ENCODE results near the gene ERBB3.
"Not testable (repeated sequence)": the region's sequence is repeated elsewhere in the genome, so short reads cannot be mapped to it uniquely, and the experiment has no call there.

Gene ERBB3

DNA sequence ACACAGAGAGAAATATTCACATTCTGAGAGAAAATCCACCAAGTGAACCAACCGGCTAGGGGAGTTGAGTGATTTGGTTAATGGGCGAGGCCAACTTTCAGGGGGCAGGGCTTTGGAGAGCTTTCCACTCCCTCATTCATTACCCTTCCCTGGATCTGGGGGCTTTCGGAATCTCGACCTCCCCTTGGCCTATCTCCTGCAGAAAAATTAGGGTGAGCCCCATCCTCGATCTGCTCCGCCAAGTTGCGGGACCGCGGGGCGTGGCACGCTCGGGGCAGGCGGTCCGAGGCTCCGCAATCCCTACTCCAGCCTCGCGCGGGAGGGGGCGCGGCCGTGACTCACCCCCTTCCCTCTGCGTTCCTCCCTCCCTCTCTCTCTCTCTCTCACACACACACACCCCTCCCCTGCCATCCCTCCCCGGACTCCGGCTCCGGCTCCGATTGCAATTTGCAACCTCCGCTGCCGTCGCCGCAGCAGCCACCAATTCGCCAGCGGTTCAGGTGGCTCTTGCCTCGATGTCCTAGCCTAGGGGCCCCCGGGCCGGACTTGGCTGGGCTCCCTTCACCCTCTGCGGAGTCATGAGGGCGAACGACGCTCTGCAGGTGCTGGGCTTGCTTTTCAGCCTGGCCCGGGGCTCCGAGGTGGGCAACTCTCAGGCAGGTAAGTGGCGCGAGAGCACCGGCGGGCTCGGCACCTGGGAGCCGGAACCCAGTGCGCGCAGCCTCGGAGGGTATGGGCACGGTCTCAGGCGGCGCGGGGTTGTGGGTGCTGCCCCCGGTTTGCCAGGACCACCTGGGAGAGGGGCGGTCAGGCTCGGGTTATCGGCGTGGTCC is at the start of gene ERBB3:
TSS of gene ERBB3 (plus strand) at position 443 of the 833 bp plus-strand sequence. CDS start at position 579, 136 bp downstream.
- DNase-seq = peak; percentile 69

DNA sequence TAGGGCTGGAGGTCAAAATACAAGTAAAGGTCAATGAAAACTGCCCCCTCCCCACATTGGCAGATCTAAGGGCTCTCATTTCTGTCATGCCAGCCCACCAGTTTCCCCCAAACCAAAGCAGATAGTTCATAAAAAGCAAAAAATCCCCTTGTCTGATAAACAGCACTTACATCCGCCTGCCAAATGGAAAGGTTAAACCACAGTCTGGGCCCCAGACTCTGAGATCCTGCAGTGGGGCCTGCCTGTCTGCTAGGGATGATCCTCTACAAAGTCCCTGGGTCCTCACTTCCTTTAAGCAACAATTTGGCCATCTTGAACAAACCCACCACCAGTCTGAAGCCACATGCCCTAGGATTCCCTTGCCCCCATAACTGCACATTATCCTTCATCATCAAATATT is 48.0 kb upstream of the ERBB3 start:
- no peak for DNase-seq

DNA sequence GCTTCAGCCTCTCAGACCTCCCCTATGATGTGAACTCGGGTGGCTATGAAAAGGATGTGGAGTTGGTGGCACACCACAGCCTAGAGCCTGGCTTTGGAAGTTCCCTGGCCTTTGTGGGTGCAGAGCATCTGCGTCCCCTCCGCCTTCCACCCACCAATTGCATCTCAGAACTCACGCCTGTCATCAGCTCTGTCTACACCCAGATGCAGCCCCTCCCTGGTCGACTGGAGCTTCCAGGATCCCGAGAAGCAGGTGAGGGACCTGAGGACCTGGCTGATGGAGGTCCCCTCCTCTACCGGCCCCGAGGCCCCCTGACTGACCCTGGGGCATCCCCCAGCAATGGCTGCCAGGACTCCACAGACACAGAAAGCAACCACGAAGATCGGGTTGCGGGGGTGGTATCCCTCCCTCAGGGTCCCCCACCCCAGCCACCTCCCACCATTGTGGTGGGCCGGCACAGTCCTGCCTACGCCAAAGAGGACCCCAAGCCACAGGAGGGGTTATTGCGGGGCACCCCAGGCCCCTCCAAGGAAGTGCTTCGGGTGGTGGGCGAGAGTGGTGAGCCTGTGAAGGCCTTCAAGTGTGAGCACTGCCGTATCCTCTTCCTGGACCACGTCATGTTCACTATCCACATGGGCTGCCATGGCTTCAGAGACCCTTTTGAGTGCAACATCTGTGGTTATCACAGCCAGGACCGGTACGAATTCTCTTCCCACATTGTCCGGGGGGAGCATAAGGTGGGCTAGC is 45.2 kb upstream of the ERBB3 start:
- no peak for DNase-seq

DNA sequence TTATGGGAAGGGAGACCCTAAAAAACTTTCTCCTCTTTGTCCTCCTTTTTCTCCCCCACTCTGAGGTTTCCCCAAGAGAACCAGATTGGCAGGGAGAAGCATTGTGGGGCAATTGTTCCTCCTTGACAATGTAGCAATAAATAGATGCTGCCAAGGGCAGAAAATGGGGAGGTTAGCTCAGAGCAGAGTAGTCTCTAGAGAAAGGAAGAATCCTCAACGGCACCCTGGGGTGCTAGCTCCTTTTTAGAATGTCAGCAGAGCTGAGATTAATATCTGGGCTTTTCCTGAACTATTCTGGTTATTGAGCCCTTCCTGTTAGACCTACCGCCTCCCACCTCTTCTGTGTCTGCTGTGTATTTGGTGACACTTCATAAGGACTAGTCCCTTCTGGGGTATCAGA is 42.8 kb upstream of the ERBB3 start:
- DNase-seq = no peak

DNA sequence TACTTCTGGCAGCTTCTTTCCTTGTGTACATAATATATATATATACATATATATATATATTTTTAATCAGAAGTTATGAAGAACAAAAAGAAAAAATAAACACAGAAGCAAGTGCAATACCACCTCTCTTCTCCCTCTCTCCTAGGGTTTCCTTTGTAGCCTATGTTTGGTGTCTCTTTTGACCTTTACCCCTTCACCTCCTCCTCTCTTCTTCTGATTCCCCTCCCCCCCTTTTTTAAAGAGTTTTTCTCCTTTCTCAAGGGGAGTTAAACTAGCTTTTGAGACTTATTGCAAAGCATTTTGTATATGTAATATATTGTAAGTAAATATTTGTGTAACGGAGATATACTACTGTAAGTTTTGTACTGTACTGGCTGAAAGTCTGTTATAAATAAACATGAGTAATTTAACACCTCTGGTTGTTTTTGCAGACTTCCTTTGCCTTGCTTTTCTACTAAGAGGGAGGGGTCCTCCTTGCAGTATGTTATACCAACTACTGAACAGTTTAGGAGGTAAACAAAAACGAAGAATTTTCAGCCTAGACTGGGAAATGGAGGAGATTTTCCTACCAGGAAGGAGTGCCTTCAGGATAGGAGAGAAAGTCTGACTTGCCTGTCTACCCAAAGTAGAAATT is 41.8 kb upstream of the ERBB3 start:
- no peak for DNase-seq

DNA sequence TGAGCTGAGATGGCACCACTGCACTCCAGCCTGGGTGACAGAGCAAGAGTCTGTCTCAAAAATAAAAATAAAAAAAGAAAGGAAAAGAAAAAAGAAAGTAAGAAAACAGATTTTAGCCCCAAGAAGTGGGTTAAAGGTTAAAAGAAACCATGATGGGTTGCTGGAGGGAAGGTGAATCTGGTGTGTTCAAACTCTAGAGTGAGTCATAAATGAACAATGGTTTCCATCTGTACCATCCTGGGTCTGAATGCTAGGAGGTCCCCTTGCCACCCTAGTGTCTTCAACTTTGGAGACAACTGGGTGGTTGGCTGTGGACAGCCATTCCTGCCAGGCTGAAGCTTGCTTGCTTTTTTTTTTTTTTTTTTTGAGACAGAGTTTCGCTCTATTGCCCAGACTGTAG is 39.8 kb upstream of the ERBB3 start:
- DNase-seq = no peak

DNA sequence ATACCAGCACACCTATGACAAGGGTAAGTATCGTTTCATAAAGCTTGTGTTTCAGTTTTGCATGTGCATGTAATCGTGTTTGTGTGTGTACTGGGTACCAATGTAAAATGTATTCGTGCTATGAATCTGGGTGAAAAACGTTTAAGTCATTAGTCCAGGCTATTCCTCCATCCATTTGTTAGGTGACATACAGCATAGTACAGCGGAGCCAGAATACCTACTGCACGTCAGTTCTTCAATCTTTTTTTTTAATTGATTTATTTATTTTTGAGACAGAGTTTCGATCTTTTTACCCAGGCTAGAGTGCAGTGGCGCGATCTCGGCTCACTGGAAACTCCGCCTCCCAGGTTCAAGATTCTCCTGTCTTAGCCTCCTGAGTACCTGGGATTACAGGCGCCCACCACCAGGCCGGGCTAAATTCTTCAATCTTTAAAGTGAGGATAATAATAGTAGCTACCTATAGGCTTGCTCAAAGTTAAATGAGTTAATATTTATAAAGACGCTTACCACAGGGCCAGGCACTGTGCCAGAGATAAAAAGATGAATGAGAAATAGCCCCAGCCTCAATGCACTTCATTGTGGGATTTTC is 38.9 kb upstream of the ERBB3 start:
- no peak for DNase-seq

DNA sequence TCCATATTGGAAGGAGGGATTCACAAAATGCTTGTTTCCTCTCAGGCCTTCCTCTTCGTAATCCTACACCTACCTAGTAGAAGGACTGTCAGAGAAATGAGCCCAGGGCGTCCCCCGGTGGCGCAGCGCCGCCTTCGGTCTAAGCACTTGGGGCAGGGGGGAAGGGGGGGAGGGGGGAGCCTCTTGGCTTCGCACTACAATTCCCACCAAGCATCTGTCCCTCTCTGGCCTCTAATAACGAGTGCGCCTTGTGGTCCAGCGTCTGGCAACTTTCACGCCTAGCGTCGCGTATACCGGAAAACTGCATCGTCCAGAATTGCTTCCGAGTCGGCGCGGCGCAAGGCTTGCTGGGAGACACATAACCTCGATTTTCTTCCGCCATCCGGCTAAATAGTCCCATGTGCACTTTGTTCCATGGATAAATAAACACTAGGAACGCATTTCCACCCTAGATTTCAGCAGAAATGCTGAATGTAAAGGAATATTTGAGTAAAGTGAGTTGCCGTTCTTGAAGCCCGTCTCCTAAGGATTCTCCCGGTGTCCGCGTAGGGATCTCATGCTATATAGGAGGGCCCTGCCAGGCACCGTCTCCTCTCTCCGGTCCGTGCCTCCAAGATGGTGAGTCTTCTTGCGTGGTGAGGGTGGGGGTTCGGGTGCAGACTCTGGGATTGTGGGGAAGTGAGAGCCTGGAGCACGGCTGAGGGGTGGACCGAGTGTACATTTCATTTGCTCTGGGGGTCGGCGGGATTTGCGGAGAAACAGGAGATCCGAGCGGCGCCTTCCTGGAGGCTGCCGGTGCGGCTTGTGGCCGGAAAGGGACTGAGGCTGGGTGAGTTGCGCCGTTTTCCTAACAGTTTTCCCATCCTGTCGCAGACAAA is 38.2 kb upstream of the ERBB3 start, which contains the start of gene RPS26:
TSS of gene RPS26 (plus strand) at position 367 of the 878 bp plus-strand sequence. CDS start at position 616, 249 bp downstream.
- peak; percentile 89 for DNase-seq

DNA sequence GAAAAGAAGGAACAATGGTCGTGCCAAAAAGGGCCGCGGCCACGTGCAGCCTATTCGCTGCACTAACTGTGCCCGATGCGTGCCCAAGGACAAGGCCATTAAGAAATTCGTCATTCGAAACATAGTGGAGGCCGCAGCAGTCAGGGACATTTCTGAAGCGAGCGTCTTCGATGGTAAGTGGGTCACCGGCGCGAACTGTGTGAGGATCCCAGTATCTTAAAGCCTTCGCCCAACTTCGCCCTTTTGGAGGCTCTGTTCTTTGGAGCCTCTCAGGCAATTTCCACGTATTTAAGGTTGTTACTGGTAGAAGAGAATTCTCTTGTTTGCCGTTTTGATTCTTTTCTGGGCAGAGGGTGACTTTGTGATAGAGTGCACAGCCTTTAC is 37.5 kb upstream of the ERBB3 start:
- DNase-seq = not testable (repeated sequence)

DNA sequence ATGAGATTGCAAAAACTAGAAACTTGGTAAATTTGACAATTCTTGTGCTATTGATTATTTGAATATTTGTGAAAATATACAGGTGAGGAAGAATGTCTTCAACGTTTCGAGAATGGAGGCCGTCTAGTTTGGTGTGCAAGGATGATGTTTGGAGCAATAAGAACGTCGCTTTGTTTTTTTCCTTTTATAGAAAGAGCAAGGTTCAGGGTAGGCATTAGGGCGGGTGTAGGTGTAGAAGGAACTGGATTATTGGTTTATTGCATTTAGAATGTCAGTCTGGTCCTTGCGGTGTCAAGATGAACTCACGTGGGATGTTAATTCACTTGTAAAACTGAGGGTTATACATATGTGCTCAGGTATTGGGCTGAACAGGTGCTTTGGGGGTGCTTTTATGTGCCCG is 37.1 kb upstream of the ERBB3 start:
- DNase-seq = no peak

DNA sequence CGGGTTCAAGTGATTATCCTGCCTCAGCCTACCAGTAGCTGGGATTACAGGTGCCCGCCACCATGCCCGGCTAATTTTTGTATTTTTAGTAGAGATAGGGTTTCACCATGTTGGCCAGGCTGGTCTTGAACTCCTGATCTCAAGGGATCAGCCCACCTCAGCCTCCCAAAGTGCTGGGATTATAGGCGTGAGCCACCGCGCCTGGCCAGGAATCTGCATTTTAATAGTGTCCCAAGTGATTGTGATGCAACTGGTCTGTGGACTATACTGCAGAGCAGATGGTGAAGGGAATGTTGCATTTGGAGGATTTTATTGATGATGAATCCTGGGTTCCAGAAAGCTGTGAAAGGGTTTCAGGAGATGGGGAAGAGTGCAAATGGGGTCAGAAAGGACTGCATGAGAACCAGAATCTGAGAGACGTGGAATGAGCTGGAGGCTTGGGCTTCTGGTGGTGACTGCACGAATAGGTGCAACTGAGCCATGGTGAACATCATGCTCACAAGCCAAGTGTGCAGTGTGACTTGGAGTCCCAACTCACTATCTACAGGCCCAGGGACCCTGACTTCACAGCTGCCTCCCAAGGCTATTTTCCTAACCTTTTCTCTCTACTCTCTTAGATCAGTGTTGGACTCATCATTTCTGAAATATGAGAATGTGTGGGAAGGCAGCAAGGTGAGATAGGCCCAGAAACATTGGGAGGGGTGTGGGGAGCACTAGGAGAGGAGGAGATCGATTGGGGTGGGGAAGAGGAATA is 33.8 kb upstream of the ERBB3 start:
- no peak for DNase-seq

DNA sequence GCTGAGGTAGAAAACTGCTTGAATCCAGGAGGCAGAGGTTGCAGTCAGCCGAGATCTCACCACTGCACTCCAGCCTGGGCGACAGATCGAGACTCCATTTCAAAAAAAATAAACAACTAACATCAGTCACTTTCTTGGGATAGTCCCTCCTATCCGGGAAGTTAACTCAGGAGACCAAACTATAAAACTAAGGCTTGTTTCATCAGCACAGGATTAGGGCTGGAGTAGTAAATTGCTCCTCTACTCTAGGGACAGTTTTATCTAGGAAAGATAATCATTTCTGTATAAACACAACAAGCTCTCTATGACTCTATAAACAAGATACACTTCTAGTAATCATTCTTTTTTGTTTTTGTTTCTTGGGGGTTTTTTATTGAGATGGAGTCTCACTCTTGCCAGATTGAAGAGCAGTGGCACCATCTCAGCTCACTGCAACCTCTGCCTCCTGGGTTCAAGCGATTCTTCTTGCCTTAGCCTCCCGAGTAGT is 26.5 kb upstream of the ERBB3 start:
- no peak for DNase-seq

DNA sequence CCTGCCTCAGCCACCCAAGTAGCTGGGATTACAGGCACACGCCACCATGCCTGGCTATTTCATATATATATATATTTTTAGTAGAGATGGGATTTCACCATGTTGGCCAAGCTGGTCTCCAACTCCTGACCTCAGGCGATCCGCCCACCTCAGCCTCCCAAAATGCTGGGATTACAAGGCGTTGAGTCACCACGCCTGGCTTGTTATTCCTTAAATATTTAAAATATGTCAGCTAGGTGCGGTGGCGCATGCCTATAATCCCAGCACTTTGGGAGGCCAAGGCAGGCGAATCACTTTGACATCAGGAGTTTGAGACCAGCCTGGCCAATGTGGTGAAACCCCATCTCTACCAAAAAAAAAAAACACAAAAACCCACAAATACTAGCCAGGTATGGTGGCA is 20.0 kb upstream of the ERBB3 start:
- DNase-seq = not testable (repeated sequence)

DNA sequence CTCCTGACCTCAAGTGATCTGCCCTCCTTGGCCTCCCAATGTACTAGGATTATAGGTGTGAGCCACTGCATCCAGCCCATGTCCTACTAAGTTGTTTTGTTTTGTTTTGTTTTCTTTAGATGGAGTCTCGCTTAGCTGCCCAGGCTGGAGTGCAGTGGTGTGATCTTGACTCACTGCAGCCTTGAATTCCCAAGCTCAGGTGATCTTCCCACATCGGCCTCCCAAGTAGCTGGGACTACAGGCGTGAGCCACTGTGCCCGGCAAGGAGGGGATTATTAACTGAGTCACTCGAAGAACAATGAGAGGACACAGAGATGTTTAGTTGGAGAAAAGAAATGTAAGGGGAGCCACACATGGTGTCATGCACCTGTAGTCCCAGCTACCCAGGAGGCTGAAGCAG is 18.0 kb upstream of the ERBB3 start:
- no peak for DNase-seq

DNA sequence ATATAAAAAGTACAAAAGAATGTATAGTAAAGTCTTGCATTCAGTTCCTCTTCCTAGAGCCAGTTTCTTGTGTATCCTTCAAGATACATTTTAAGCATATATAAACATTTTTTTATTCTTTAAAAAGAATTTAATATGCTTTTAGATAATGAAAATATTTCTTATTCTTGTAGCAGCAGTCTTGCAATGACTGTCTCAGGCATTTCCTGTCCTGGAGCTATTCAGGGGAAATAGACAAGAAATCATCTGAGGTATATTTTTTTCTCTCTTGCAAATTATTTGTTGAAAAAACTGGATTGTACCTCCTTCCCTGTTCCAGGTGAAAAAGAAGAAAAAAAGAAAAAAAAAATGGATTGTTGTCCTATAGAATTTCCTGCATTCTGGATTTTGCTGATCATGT is 17.0 kb upstream of the ERBB3 start:
- no peak for DNase-seq

DNA sequence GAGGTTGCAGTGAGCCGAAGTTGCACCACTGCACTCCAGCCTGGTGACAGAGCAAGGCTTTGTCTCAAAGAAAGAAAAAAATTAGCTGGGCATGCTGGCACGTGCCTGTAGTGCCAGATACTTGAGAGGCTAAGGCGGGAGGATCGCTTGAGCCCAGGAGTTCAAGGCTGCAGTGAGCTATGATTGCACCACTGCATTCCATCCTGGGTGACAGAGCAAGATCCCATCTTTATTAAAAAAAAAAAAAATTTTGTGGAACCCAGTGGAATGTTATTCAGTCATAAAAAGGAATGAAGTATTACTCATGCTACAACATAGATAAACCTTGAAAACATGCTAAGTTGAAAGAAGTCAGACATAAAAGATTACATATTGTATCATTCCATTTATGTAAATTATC is 8.3 kb upstream of the ERBB3 start:
- DNase-seq = no peak

DNA sequence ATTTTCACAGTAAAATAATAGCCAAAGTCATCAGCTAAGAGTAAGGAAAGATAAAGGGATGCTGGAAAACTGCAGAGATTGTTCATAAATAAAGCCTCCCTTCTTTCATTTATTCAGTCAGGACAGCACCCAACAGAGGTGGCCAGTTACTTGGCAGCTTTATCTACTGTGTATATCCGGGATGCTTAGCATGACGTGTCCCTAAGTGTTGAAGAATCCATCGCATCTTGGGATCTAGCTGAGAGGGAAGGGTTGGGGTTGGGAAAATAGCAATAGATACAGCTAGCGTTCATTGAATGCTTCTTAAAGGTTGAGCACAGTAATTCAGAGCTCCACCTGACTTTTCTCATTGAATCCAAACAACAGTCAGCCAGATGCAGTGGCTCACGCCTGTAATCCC is 5.6 kb upstream of the ERBB3 start:
- DNase-seq = no peak

DNA sequence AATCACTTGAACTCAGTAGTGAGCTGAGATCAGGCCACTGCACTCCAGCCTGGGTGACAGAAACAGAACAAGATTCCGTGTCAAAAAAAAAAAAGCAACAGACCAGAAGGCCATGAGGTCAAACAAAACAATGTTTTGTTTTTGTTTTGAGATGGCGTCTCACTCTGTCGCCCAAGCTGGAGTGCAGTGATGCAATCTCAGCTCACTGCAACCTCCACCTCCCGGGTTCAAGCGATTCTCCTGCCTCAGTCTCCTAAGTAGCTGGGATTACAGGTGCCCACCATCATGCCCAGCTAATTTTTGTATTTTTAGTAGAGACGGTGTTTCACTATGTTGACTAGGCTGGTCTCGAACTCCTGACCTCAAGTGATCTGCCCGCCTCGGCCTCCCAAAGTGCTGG is 2.0 kb upstream of the ERBB3 start:
- DNase-seq = not testable (repeated sequence)

DNA sequence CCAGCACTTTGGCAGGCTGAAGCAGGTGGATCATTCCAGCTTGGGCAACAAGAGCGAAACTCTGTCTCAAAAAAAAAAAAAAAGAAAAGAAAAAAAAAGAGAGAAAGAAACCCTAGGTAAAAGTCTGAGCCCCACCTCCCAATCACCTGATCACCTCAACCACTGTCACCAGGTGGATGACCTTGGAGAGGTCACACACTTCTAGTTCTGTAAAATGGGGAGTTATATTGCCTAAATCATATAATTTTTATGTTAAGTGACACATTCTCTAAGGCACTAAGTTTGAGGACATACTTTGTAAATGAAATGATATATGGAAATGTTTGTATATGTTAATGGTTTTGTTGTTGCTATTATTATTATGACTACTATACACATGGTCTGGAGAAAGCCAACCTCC is 1.5 kb upstream of the ERBB3 start:
- no peak for DNase-seq

DNA sequence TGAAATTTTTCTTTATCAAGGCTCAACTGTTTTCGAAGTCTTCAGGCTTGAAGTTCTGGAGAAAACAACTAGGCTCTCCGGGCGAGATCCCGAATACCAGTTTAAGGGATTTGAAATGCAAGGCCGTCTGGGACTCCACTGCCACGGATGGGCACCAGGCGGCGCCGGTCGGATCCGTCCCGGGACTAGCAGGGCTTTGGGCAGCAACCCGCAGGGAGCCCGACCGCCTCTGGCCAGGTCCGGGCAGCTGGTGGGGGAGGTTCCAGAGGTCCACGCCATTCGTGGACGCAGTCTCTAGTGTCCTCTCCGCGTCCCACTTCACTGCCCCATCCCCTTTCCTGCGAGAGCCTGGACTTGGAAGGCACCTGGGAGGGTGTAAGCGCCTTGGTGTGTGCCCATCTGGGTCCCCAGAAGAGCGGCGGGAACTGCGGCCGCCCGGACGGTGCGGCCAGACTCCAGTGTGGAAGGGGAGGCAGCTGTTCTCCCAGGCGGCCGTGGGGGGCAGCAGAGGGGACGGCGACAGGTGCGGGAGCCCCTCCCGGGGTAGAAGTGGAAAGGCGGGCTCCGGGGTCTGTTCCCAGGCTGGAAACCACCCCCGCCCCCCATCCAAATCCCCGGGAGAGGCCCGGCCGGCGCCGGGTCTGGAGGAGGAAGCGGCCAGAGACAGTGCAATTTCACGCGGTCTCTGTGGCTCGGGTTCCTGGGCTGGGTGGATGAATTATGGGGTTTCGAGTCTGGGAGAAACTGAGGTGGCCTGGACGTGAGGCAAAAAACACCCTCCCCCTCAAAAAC is 838 bp upstream of the ERBB3 start:
- peak; percentile 58 for DNase-seq

Data from activated naive CD4-positive, alpha-beta T cell treated with anti-CD3 and anti-CD28 coated beads, Interleukin-2, amount 50 U/mL, for 16 hours (primary cell).